HG02623 (cell line): ENCODE results near the gene CACNA1A.
"Not testable (repeated sequence)": the region's sequence is repeated elsewhere in the genome, so short reads cannot be mapped to it uniquely, and the experiment has no call there.

Experiments used
- ATAC-seq: cut with Tn5 transposase; IDR thresholded peaks from one replicate; pipeline ENCODE4 v1.9.1; 2021; ENCODE audit warnings: moderate library complexity; ENCODE audit not compliant: unreplicated experiment

The CACNA1A gene

DNA sequence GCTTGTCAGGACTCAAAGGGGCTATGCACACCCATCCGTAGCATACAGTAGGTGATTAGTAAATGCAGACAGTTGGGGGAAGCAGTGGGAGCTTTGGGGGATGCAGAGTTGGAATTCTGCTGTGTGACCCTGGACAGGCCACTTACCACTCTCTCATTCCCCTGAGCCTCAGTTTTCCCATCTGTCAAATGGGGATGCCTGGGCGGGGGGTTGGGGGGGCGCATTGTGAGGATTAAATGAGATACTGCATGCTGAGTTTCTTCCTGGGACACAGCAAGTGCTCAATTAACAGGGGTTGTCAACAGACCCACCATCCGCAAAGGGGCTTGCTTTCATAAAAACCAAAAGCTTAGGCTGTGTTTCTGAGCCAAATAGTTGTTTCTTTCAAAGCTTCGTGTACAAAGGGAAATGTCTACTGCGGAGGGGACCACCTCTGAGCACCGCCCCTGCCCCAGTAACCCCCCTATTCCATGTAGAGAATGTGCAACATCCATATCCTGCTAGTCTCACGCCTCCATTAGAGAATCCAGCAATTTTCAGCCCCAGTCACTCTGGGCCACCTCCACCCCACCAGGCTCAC, 223.7 kb downstream of the CACNA1A start:
- no peak for ATAC-seq

- ATAC-seq: no peak
These were observed 224.6 kb downstream of the CACNA1A start for GRCh38 chr19:13281567-13282291.

GRCh38 chr19:13277104-13277809, 229.0 kb downstream of the CACNA1A start:
- no peak for ATAC-seq

GRCh38 chr19:13275016-13275722, 231.1 kb downstream of the CACNA1A start:
- no peak for ATAC-seq

DNA sequence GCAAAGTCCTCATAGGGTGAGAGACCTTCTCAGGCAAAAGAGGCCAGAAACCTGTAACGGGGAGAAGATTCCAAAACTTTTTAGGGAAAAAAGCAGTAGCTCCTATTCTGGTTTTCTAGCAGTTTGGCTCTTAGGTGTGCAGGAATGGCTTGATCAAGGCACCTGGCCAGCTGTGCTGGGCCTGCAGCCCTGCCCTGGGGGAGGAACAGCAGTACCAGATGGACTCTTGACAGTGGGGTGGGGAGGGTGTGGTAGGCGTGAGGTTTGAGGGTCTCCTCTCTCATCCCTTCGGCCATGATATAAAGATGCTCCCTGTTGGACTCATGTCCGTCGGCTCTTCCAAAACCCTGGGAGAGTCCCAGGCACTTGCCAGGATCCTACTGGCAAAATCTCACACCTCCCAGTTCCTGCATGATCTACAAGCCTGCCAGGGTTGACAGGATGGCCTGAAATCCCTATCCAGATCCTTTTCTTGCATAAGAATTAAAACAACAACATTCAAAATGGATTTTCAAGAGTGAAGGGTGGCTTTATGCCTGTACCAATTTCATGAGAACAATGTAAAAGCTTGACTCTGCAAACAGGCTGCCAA, 235.7 kb downstream of the CACNA1A start:
- ATAC-seq: no peak

GRCh38 chr19:13269348-13269747, 236.9 kb downstream of the CACNA1A start:
- no peak for ATAC-seq

DNA sequence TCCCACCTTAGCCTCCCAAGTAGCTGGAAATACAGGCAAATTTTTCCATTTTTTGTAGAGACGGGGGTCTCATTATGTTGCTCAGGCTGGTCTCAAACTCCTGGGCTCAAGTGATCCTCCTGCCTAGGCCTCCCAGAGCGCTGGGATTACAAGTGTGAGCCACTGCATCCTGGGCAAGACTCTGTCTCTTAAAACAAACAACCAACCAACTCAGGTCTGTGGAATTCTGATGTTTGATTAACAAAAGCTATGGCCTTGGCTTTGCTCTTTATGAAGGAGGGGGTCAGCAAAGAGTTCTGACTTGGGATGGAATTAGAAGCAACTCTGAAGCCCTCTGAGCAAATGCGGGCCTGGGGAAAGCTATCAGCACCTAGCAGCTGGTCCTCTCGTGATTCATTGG, 238.4 kb downstream of the CACNA1A start:
- no peak for ATAC-seq

- no peak for ATAC-seq
These were observed 239.1 kb downstream of the CACNA1A start for GRCh38 chr19:13267131-13267530.

DNA sequence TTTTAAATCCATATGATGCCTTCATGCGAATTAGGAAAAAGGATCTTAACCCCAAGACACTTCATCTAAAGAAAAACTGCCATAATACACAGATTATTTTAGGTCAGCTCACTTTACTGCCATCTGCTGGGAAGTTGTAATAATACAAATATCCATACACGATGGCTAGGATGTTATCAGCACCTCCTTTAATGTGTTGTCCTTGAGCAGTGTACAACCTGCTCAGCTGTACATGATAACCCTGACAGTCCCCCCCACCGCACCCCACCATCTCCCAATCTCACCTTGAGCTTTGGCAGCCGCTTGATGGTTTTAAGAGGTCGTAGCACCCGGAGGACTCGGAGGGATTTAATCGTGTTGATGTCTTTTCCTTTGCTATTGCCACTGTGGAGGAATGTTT, 243.8 kb downstream of the CACNA1A start:
- ATAC-seq: no peak

GRCh38 chr19:13260883-13261653, 245.2 kb downstream of the CACNA1A start:
- ATAC-seq: peak; percentile 70

DNA sequence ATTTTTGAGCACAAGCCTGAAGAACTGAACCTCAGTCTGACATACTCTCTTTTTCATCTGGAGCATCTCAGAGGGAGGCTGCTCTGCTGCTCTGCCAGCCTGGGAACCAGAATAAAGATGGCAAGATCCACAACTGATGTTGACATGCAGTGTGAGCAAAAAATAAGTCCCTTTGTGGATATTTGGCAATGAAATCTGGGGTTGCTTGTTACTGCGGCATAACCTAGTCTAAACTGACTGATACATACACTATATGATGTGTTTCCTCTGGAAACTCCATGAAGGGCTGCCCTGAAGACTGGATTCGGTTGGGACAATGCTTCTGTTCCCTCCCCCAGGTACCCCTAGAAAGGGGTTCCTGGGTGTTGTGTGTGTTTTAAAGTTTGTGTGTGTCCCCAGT, 249.4 kb downstream of the CACNA1A start:
- ATAC-seq: no peak

GRCh38 chr19:13256398-13256797, 249.9 kb downstream of the CACNA1A start:
- ATAC-seq: not testable (repeated sequence)

DNA sequence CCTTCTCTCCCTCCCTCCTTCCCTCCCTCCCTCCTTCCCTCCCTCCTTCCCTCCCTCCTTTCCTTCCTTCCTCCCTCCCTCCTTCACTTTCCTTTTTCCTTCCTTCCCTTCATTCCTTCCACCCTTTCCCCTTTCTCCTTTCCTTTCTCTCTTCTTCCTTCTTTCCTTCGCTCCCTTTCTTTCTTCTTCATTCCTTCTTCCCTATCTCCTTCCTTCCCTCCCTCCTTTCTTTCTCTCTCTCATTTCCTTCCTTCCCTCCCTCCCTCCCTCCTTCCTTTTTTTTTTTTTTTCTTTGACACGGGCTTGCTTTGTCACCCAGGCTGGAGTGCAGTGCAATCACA, 250.6 kb downstream of the CACNA1A start:
- ATAC-seq: no peak

GRCh38 chr19:13255041-13255718, 251.1 kb downstream of the CACNA1A start:
- no peak for ATAC-seq

- ATAC-seq: no peak
These were observed 253.5 kb downstream of the CACNA1A start for GRCh38 chr19:13252569-13253335.

- no peak for ATAC-seq
These were observed 261.4 kb downstream of the CACNA1A start for GRCh38 chr19:13244920-13245319.

- no peak for ATAC-seq
These were observed 264.8 kb downstream of the CACNA1A start for GRCh38 chr19:13241231-13242104.

DNA sequence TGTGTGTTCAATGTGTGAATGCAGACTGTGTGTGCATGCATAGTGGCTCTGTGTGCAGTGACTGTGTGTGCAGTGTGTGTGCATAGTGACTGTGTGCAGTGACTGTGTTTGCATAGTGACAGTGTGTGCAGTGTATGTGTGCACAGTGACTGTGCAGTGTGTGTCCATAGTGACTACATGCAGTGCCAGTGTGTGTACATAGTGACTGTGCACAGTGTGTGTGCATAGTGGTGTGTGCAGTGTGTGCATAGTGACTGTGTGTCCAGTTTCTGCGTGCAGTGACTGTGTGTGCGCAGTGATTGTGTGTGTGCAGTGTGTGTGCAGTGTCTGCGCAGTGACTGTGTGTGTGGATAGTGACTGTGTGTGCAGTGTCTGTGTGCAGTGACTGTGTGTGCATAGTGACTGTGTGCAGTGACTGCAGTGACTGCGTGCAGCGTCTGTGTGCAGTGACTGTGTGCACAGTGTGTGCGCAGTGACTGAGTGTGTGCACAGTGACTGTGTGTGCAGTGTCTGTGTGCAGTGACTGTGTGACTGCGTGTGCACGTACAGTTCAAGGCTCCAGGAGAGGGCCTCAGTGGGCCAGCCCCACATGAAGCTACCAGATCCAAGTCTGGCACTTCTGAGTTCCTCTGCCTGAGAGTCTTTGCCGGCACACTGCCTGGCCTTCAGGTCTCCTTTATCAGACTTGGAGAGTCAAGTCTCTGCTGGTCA, 265.8 kb downstream of the CACNA1A start:
- ATAC-seq: no peak
